Right lobe of liver (tissue), 4 donors: ENCODE results near the gene C1QTNF3.

ENCODE experiments used
- CTCF ChIP-seq, 4 donors: fragments of 200-600 bp in 3 of 4; fragments of 450-650 bp in 1 of 4; IDR thresholded peaks; one replicate each; pipeline versions ENCODE4 v1.5.1 to v1.8.0; 2016 to 2022; ENCODE audit warnings: antibody characterized with exemption in 4 of 4, mild to moderate bottlenecking in 2 of 4
- POLR2A ChIP-seq: fragments of 450-650 bp; IDR thresholded peaks from one replicate; pipeline ENCODE4 v1.6.1; 2017; ENCODE audit warnings: antibody characterized with exemption, mild to moderate bottlenecking
- donor health status: DM: no; HTN: no; CAD: no.
- donor health status: DM: no; HTN: no; CAD: no.
- donor health status: DM: no; HTN: yes; CAD: no.

- TF ChIP-seq POLR2A (no peak), CTCF (IDR thresholded peaks at IDR 0.05) (no peak)
Measured at GRCh38 chr5:34064656-34065055, 21.6 kb upstream of the C1QTNF3 start.
